HCT116 (cell line): ENCODE results near the gene POLK. TPM values are rescaled to one million over a fixed set of nuclear protein-coding genes. Genes with fewer than 3 reads are reported as not detected.

ENCODE experiments used
- ATAC-seq: fragments of 200-7000 bp; cut with Tn5 transposase; 2 replicates; pipeline ENCODE4 v1.9.1; 2020; ENCODE audit warnings: mild to moderate bottlenecking, moderate library complexity
- BruUV-seq: library from RNA; stranded (reverse); fragments of 400-500 nt; replicated peaks from 2 replicates; lab custom pipeline; 2021; lab: Mats Ljungman, UMichigan
- CTCF ChIA-PET: fragments of 300-600 bp; sonication (Branson Sonifier 250); formaldehyde crosslinking; loops from one replicate; lab custom pipeline; 2021; ENCODE audit warnings: antibody characterized with exemption; lab: Charles Lee
- POLR2A ChIA-PET: fragments of 300-600, 350-600 bp; sonication (Branson Sonifier 250); formaldehyde crosslinking; loops from one replicate; lab custom pipeline; 2021; ENCODE audit warnings: antibody characterized with exemption; lab: Charles Lee
- RAD21 ChIA-PET, 2 experiments: fragments of 300-600 bp; sonication (Branson Sonifier 250); formaldehyde crosslinking; loops; one replicate each; lab custom pipeline; 2023; ENCODE audit warnings: low total read pairs in 2 of 2; ENCODE audit not compliant: uncharacterized antibody in 2 of 2, unreplicated experiment in 2 of 2, low non-redundant PET in 1 of 2; lab: Charles Lee
- DNase-seq: peaks from one replicate; pipeline ENCODE4 v3.0.0-alpha.2; 2010; ENCODE audit warnings: low read depth, low spot score
- H2AFZ ChIP-seq: fragments of 200-600 bp; shearing (Covaris generic), sonication (generic); 2 replicates; pipeline ENCODE4 v1.6.1; 2017; ENCODE audit warnings: low read depth, mixed run types, mixed read lengths, antibody characterized with exemption, low read length; ENCODE audit not compliant: poor library complexity, severe bottlenecking
- H3K27ac ChIP-seq: 2 replicates; pipeline ENCODE4 v1.5.1; 2012; ENCODE audit warnings: low read depth, low read length
- H3K27me3 ChIP-seq: fragments of 200-600 bp; sonication (generic); 2 replicates; pipeline ENCODE4 v1.6.1; 2016; ENCODE audit warnings: mixed run types, low read length, mixed read lengths; ENCODE audit not compliant: insufficient read depth
- H3K36me3 ChIP-seq, 2 experiments: fragments of 200-500 bp in 1 of 2; fragments of 200-600 bp in 1 of 2; sonication (Bioruptor generic) in 1 of 2; sonication (generic) in 1 of 2; 2 replicates each; pipeline versions ENCODE4 v1.5.1 to v1.6.1; 2014 to 2016; ENCODE audit warnings: low read length in 2 of 2, inconsistent platforms in 1 of 2, mixed read lengths in 1 of 2, mixed run types in 1 of 2; ENCODE audit not compliant: insufficient read depth in 2 of 2, control insufficient read depth in 1 of 2
- H3K4me1 ChIP-seq, 2 experiments: fragments of 200-600 bp in 1 of 2; sonication (generic) in 1 of 2; 2 replicates each; pipeline versions ENCODE4 v1.5.1 to v1.6.1; 2012 to 2017; ENCODE audit warnings: low read length in 2 of 2, inconsistent platforms in 1 of 2, mild to moderate bottlenecking in 1 of 2, mixed read lengths in 1 of 2, mixed run types in 1 of 2, moderate library complexity in 1 of 2; ENCODE audit not compliant: insufficient read depth in 2 of 2, control insufficient read depth in 1 of 2
- H3K4me2 ChIP-seq: fragments of 200-600 bp; sonication (generic); 2 replicates; pipeline ENCODE4 v1.6.1; 2017; ENCODE audit warnings: mixed run types, low read length, mixed read lengths
- H3K4me3 ChIP-seq, 2 experiments: fragments of 200-600 bp in 1 of 2; sonication (generic) in 1 of 2; replicated peaks in 1 of 2; 2 replicates each; pipeline ENCODE4 v1.5.1; 2011 to 2016; ENCODE audit warnings: low read length in 2 of 2, control low read depth in 1 of 2, low read depth in 1 of 2, mild to moderate bottlenecking in 1 of 2, mixed read lengths in 1 of 2, mixed run types in 1 of 2
- H3K79me2 ChIP-seq: fragments of 200-600 bp; sonication (generic); 2 replicates; pipeline ENCODE4 v1.6.1; 2017; ENCODE audit warnings: mild to moderate bottlenecking, mixed run types, low read length, moderate library complexity, mixed read lengths; ENCODE audit not compliant: insufficient read depth
- H3K9ac ChIP-seq: fragments of 200-600 bp; sonication (generic); 2 replicates; pipeline ENCODE4 v1.6.1; 2016; ENCODE audit warnings: low read length, mixed read lengths
- H3K9me2 ChIP-seq: fragments of 200-600 bp; sonication (generic), shearing (Covaris generic); 2 replicates; pipeline ENCODE4 v1.6.1; 2017; ENCODE audit warnings: mixed run types, mild to moderate bottlenecking, moderate library complexity; ENCODE audit not compliant: insufficient read depth
- H3K9me3 ChIP-seq, 2 experiments: fragments of 200-500 bp in 1 of 2; fragments of 200-600 bp in 1 of 2; sonication (Bioruptor generic) in 1 of 2; sonication (generic) in 1 of 2; 2 replicates each; pipeline ENCODE4 v1.6.1; 2014 to 2017; ENCODE audit warnings: low read length in 2 of 2, mixed read lengths in 2 of 2, inconsistent platforms in 1 of 2, low read depth in 1 of 2, mild to moderate bottlenecking in 1 of 2, mixed run types in 1 of 2, moderate library complexity in 1 of 2; ENCODE audit not compliant: control insufficient read depth in 1 of 2, insufficient read depth in 1 of 2
- H4K20me1 ChIP-seq: fragments of 200-600 bp; sonication (generic), shearing (Covaris generic); 2 replicates; pipeline ENCODE4 v1.6.1; 2017; ENCODE audit warnings: mixed run types, mild to moderate bottlenecking, moderate library complexity; ENCODE audit not compliant: insufficient read depth
- CEBPB ChIP-seq: IDR thresholded peaks from 2 replicates; pipeline ENCODE4 v1.6.1; 2012; ENCODE audit warnings: low read depth
- EGR1 ChIP-seq: IDR thresholded peaks from 2 replicates; pipeline ENCODE4 v1.6.1; 2012; ENCODE audit warnings: low read depth
- EZH2 ChIP-seq: fragments of 200-600 bp; sonication (generic); IDR thresholded peaks from 2 replicates; pipeline ENCODE4 v1.6.1; 2017; ENCODE audit warnings: antibody characterized with exemption, mixed run types
- POLR2A ChIP-seq: IDR thresholded peaks from 2 replicates; pipeline ENCODE4 v1.7.0; 2011; ENCODE audit warnings: borderline replicate concordance; ENCODE audit not compliant: insufficient read depth, insufficient read length; ENCODE audit errors: extremely low read depth
- RAD21 ChIP-seq: IDR thresholded peaks from 2 replicates; pipeline ENCODE4 v1.6.1; 2012; ENCODE audit warnings: low read depth, mild to moderate bottlenecking
- SIN3A ChIP-seq: IDR thresholded peaks from 2 replicates; pipeline ENCODE4 v1.6.1; 2012; ENCODE audit warnings: low read depth
- YY1 ChIP-seq: IDR thresholded peaks from 2 replicates; pipeline ENCODE4 v1.6.1; 2011; ENCODE audit warnings: low read length, low read depth, moderate library complexity, mild to moderate bottlenecking; ENCODE audit not compliant: insufficient replicate concordance; ENCODE audit errors: extremely low read depth
- ZFX ChIP-seq: fragments of 450-650 bp; IDR thresholded peaks from 2 replicates; pipeline ENCODE4 v1.6.1; 2017
- intact Hi-C: fragments of 100-400 bp; cut with micrococcal nuclease; formaldehyde crosslinking; loops from 2 replicates; pipeline ENCODE4 v1.10.0; 2022
- total RNA-seq: library from RNA; stranded (reverse); gene quantifications from one replicate; pipeline ENCODE4 v1.2.1, GENCODE V29; 2021; ENCODE audit not compliant: unreplicated experiment
- TF ChIP-seq, protein P1 (sequence below): IDR thresholded peaks from 2 replicates; pipeline ENCODE4 v1.6.1; 2012
- TF ChIP-seq, protein P2 (sequence below): IDR thresholded peaks from 2 replicates; pipeline ENCODE4 v1.6.1; 2011; ENCODE audit warnings: mild to moderate bottlenecking, low read length, moderate library complexity; ENCODE audit not compliant: insufficient replicate concordance; ENCODE audit errors: extremely low read depth
- TF ChIP-seq, protein P3 (sequence below): IDR thresholded peaks from 2 replicates; pipeline ENCODE4 v1.6.1; 2012
- TF ChIP-seq, protein P4 (sequence below): IDR thresholded peaks from 2 replicates; pipeline ENCODE4 v1.6.1; 2012; ENCODE audit warnings: low read depth

The POLK gene
- total RNA-seq, 1 experiment from 2014 or later = 17.3 TPM

DNA sequence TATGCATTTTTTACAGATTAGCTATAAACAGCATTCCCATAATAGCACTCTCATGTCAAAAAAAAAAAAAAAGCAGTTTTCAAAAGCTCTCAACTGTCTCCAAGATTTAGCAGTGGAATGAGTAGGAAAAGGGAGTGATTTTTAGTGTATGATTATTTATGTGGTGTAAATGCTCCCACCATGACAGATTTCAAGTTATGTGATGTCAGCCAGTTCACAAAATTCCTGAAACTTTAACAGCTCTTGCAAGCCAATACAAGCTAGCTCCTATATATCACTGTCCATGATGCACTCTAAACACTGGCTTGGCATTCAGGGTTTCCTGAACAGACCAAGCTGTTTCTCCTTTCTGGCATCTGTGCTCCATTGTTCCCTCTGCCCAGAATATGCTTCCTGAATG lies 91.7 kb downstream of the POLK start:
- Histone ChIP-seq H3K79me2 (no peaks in the 10 kb centered on the region), H3K27me3 (no peaks in the 10 kb centered on the region), H3K9ac (no peak overlapping the region), H3K27ac (no peak overlapping the region), H3K9me2 (no peaks in the 10 kb centered on the region), H2AFZ (no peak overlapping the region), H3K4me2 (no peak overlapping the region), H3K4me3 (no peak overlapping the region), H3K4me1 (no peaks in the 10 kb centered on the region), H4K20me1 (no peaks in the 10 kb centered on the region), H3K9me3 (no peaks in the 10 kb centered on the region), H3K36me3 (no peaks in the 10 kb centered on the region)
- no TSS peak for BruUV-seq
- intact Hi-C loops = no loop called here
- POLR2A ChIA-PET = no interaction called here
- ATAC-seq (no peak), DNase-seq (no peak)
- TF ChIP-seq YY1 = no peak
- no peak for TF ChIP-seq EGR1
- TF ChIP-seq, protein P1, sequence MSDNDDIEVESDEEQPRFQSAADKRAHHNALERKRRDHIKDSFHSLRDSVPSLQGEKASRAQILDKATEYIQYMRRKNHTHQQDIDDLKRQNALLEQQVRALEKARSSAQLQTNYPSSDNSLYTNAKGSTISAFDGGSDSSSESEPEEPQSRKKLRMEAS = no peak
- TF ChIP-seq, protein P2, sequence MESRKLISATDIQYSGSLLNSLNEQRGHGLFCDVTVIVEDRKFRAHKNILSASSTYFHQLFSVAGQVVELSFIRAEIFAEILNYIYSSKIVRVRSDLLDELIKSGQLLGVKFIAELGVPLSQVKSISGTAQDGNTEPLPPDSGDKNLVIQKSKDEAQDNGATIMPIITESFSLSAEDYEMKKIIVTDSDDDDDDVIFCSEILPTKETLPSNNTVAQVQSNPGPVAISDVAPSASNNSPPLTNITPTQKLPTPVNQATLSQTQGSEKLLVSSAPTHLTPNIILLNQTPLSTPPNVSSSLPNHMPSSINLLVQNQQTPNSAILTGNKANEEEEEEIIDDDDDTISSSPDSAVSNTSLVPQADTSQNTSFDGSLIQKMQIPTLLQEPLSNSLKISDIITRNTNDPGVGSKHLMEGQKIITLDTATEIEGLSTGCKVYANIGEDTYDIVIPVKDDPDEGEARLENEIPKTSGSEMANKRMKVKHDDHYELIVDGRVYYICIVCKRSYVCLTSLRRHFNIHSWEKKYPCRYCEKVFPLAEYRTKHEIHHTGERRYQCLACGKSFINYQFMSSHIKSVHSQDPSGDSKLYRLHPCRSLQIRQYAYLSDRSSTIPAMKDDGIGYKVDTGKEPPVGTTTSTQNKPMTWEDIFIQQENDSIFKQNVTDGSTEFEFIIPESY = no peak
- TF ChIP-seq POLR2A = no peak
- TF ChIP-seq, protein P3, sequence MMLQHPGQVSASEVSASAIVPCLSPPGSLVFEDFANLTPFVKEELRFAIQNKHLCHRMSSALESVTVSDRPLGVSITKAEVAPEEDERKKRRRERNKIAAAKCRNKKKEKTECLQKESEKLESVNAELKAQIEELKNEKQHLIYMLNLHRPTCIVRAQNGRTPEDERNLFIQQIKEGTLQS = no peak
- no peak for TF ChIP-seq CEBPB
- TF ChIP-seq SIN3A = no peak
- CTCF ChIA-PET = no interaction called here
- RAD21 ChIA-PET = no interaction called here

DNA sequence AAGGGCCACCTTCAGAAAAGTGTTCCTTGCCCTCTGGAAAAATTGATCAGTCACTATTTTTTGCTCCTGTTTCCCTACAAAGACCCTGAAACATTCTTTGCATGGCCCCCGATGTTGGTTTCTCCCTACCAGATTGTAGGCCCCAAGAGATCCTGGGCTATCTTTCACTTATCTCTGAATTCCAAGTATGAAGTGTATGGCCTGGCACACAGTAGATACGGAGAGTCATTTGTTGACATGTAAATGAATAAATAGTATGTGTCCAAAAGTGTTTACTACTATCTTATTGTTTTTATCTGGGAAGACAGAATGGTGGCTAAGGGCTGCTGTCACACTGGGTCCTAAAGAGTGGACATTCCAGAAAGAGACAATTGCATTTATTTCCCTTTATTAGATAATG lies 92.1 kb downstream of the POLK start:
- ChIA-PET POLR2A (no interaction called here), CTCF (no interaction called here), RAD21 (no interaction called here)
- H3K4me1 ChIP-seq = no peaks in the 10 kb centered on the region
- ATAC-seq (no peak), DNase-seq (no peak)
- no peaks in the 10 kb centered on the region for H3K79me2 ChIP-seq
- no peaks in the 10 kb centered on the region for H3K36me3 ChIP-seq
- H3K9me3 ChIP-seq = no peaks in the 10 kb centered on the region
- no peak overlapping the region for H3K9ac ChIP-seq
- H4K20me1 ChIP-seq = no peaks in the 10 kb centered on the region
- no peaks in the 10 kb centered on the region for H3K9me2 ChIP-seq
- no peak overlapping the region for H3K4me3 ChIP-seq
- H3K27me3 ChIP-seq = no peaks in the 10 kb centered on the region
- H3K4me2 ChIP-seq = no peak overlapping the region
- no peak overlapping the region for H3K27ac ChIP-seq
- intact Hi-C loops = no loop called here
- H2AFZ ChIP-seq = no peak overlapping the region
- BruUV-seq = no TSS peak
- TF ChIP-seq SIN3A (no peak), EZH2 (no peak), ZFX (no peak), RAD21 (no peak)
- TF ChIP-seq, protein P2 = no peak
- TF ChIP-seq, protein P1 = no peak
- TF ChIP-seq, protein P4, sequence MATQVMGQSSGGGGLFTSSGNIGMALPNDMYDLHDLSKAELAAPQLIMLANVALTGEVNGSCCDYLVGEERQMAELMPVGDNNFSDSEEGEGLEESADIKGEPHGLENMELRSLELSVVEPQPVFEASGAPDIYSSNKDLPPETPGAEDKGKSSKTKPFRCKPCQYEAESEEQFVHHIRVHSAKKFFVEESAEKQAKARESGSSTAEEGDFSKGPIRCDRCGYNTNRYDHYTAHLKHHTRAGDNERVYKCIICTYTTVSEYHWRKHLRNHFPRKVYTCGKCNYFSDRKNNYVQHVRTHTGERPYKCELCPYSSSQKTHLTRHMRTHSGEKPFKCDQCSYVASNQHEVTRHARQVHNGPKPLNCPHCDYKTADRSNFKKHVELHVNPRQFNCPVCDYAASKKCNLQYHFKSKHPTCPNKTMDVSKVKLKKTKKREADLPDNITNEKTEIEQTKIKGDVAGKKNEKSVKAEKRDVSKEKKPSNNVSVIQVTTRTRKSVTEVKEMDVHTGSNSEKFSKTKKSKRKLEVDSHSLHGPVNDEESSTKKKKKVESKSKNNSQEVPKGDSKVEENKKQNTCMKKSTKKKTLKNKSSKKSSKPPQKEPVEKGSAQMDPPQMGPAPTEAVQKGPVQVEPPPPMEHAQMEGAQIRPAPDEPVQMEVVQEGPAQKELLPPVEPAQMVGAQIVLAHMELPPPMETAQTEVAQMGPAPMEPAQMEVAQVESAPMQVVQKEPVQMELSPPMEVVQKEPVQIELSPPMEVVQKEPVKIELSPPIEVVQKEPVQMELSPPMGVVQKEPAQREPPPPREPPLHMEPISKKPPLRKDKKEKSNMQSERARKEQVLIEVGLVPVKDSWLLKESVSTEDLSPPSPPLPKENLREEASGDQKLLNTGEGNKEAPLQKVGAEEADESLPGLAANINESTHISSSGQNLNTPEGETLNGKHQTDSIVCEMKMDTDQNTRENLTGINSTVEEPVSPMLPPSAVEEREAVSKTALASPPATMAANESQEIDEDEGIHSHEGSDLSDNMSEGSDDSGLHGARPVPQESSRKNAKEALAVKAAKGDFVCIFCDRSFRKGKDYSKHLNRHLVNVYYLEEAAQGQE = no peak
